Kidney capillary endothelial cell (primary cell): ENCODE results near the gene GPR176.

ENCODE experiments used
- DNase-seq: peaks from one replicate; pipeline ENCODE4 v3.0.0-alpha.2; 2018; ENCODE audit warnings: low spot score

Gene GPR176

GRCh38 chr15:39783244-39783820 lies 136.7 kb downstream of the GPR176 start:
- no peak for DNase-seq

- DNase-seq, result peak; percentile 91
Observed at GRCh38 chr15:39782441-39783138, 137.5 kb downstream of the GPR176 start, which contains the start of gene FSIP1. TSS of gene FSIP1 (minus strand) at chr15:39782841. CDS start at chr15:39776524, 6,317 bp downstream.

GRCh38 chr15:39781967-39782302 lies 138.1 kb downstream of the GPR176 start:
- no peak for DNase-seq

- no peak for DNase-seq
Observed at GRCh38 chr15:39781147-39781966, 138.7 kb downstream of the GPR176 start.

- no peak for DNase-seq
Observed at GRCh38 chr15:39778021-39778420, 142.0 kb downstream of the GPR176 start.

GRCh38 chr15:39777496-39777895 lies 142.6 kb downstream of the GPR176 start:
- DNase-seq, result no peak

- no peak for DNase-seq
Observed at GRCh38 chr15:39776068-39776467, 144.0 kb downstream of the GPR176 start.

- DNase-seq, result no peak
Observed at GRCh38 chr15:39774688-39775267, 145.3 kb downstream of the GPR176 start.

- DNase-seq, result no peak
Observed at GRCh38 chr15:39770748-39771689, 149.0 kb downstream of the GPR176 start.

GRCh38 chr15:39767921-39768320 lies 152.1 kb downstream of the GPR176 start:
- DNase-seq, result no peak

GRCh38 chr15:39761006-39761405 lies 159.1 kb downstream of the GPR176 start:
- no peak for DNase-seq

- DNase-seq, result peak; percentile 62
Observed at GRCh38 chr15:39756806-39757522, 163.1 kb downstream of the GPR176 start.

- DNase-seq, result no peak
Observed at GRCh38 chr15:39752991-39753390, 167.1 kb downstream of the GPR176 start.

- no peak for DNase-seq
Observed at GRCh38 chr15:39752246-39752645, 167.8 kb downstream of the GPR176 start.
